AML-193 (cell line): Measurements from ENCODE around the gene KHDC4.

ENCODE experiments used
- DNase-seq, 2 experiments: peaks; one replicate each; lab custom pipeline; 2025; lab: John Stamatoyannopoulos, UW

Gene KHDC4

GRCh38 chr1:155934097-155934935, at the start of gene KHDC4:
Gene KHDC4 (minus strand): TSS chr1:155934413. CDS start chr1:155934373, 40 bp downstream.
- peak; percentile 98 for DNase-seq

- no peak for DNase-seq
These were observed 49.2 kb upstream of the KHDC4 start for GRCh38 chr1:155983191-155984024.

GRCh38 chr1:155982106-155982505, 47.9 kb upstream of the KHDC4 start:
- DNase-seq: no peak

- peak; percentile 71 to 78 for DNase-seq
These were observed 47.3 kb upstream of the KHDC4 start for GRCh38 chr1:155981266-155982088.

GRCh38 chr1:155979597-155980343, 45.6 kb upstream of the KHDC4 start:
- no peak for DNase-seq

- peak in 1 of 2 experiments; percentile 25 for DNase-seq
These were observed 44.8 kb upstream of the KHDC4 start for GRCh38 chr1:155978973-155979429.

GRCh38 chr1:155978325-155978972, 44.2 kb upstream of the KHDC4 start, which contains the start of gene ARHGEF2:
Gene ARHGEF2 (minus strand): TSS chr1:155978547. CDS start chr1:155978427, 120 bp downstream.
- DNase-seq: peak; percentile 84 to 86

- no peak for DNase-seq
These were observed 43.6 kb upstream of the KHDC4 start for GRCh38 chr1:155977690-155978324.

- no peak for DNase-seq
These were observed 42.9 kb upstream of the KHDC4 start for GRCh38 chr1:155976913-155977689.

GRCh38 chr1:155976062-155976912, 42.1 kb upstream of the KHDC4 start:
- DNase-seq: peak; percentile 72 to 77

- peak in 1 of 2 experiments; percentile 12 for DNase-seq
These were observed 41.3 kb upstream of the KHDC4 start for GRCh38 chr1:155975375-155976061.

GRCh38 chr1:155974208-155975115, 40.2 kb upstream of the KHDC4 start:
- DNase-seq: no peak

- no peak for DNase-seq
These were observed 39.5 kb upstream of the KHDC4 start for GRCh38 chr1:155973723-155974122.

GRCh38 chr1:155971910-155972809, 37.9 kb upstream of the KHDC4 start:
- no peak for DNase-seq

- peak; percentile 91 to 92 for DNase-seq
These were observed 36.4 kb upstream of the KHDC4 start for GRCh38 chr1:155970531-155971167.
